DMS 273 (cell line): ENCODE data around the gene SPATA7.
A peak's percentile ranks its signal among the peaks of the same experiment; 100 is the strongest.
"Not testable (repeated sequence)": the region's sequence is repeated elsewhere in the genome, so short reads cannot be mapped to it uniquely, and the experiment has no call there.

ENCODE experiments used
- DNase-seq: peaks from one replicate; lab custom pipeline; 2025; ENCODE audit not compliant: unreplicated experiment; lab: John Stamatoyannopoulos, UW

Gene SPATA7, protein sequence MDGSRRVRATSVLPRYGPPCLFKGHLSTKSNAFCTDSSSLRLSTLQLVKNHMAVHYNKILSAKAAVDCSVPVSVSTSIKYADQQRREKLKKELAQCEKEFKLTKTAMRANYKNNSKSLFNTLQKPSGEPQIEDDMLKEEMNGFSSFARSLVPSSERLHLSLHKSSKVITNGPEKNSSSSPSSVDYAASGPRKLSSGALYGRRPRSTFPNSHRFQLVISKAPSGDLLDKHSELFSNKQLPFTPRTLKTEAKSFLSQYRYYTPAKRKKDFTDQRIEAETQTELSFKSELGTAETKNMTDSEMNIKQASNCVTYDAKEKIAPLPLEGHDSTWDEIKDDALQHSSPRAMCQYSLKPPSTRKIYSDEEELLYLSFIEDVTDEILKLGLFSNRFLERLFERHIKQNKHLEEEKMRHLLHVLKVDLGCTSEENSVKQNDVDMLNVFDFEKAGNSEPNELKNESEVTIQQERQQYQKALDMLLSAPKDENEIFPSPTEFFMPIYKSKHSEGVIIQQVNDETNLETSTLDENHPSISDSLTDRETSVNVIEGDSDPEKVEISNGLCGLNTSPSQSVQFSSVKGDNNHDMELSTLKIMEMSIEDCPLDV

DNA sequence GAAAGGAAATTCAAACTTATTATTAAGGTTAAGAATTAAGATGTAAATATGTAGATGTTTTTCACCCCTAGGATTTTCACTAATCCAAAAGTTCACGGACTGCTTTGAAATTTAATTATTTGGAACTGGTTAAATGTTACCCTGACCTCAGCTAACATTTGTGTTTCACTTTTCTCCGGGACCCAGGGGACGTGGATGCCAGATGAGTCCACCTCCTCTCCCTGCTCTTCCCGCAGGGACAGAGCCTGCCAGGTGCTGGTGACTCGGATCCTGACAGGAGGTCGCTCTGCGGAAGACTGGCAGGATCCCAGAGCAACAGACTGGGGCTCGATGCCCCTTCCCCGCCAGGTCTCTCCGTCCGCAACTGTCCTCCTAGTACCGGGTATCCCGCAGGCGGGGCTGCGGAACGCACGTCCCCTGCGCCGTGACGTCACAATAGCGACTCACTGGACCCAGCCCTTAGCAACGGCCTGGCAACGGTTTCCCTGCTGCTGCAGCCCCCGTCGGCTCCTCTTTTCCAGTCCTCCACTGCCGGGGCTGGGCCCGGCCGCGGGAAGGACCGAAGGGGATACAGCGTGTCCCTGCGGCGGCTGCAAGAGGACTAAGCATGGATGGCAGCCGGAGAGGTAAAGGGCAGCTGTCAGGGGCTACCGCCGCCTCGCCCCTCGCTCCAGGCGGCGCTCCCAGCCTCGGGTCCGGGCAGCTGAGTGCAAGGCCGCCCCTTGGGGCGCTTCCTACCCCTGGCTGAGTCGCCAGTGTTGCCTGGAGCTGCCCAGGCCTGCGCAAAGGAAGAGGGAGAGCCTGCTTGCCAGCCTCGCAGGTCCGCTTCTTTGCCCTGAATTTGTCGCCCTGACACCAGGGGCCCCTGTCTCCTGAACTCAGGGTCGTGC, at the start of gene SPATA7:
Gene SPATA7, plus strand, starts transcription at position 446 of the 890 bp plus-strand sequence. Its CDS starts 162 bp downstream, at position 608.
- DNase-seq: peak; percentile 96

DNA sequence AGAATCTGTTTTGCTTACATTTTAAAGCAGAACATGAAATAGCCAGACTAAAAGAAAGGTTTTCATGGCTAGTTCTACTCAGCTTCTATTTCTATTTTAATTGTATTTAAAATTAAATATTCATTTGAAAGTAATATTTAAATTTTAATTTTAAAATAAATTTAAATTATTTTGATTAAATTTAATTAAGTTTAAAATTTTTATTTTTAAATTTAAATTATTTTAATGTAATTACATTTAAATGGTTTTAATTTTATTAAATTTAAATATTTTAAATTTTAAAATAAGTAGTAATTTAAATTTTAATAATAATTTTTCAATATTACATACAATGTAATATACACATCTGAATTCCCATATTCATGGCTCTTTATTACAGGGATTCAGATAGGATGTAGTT, 45.1 kb upstream of the SPATA7 start:
- no peak for DNase-seq

DNA sequence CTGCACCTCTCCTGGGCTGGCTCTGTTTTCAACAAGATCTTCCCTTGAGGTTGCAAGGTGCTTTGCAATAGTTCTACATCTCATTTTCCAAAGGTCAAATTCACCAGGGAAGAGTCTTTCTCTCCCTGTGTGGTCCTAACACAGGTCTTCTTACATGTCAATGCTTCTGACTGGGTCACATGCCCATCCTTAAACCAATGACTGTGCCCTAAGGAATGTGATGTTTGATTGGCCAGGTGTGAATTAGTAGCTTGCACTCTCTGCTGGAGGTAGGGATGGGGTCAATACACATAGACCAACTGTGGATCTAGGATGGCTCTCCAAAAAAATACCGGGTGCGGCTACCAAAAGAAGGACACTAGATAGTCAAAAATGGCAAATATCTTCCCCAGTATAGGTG, 42.5 kb upstream of the SPATA7 start:
- no peak for DNase-seq

DNA sequence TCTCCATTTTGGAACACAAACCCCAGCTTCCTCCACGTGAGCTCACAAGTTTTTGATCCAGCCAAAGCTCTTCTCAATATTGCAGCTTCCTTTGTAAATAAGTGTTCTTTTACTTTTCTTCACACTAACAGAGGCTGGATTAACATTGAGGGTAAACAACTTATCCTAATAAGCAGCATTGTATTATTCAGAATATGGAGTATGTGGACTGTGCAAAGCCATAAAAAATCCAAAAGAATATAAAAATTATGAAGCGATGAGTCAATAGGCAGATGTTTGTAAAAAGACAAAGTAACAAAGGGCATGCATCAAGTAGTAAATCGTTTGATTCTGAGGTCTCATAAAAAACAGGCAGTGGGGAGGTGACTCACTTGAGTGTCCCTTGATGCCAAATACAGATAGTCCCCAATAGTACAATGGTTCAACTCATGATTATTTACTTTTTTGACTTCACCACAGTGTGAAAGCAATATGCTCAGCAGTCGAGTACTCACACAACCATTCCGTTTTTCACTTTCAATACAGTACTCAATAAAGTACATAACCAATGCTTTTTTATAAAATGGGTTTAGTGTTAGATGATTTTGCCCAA, 39.3 kb upstream of the SPATA7 start:
- no peak for DNase-seq

DNA sequence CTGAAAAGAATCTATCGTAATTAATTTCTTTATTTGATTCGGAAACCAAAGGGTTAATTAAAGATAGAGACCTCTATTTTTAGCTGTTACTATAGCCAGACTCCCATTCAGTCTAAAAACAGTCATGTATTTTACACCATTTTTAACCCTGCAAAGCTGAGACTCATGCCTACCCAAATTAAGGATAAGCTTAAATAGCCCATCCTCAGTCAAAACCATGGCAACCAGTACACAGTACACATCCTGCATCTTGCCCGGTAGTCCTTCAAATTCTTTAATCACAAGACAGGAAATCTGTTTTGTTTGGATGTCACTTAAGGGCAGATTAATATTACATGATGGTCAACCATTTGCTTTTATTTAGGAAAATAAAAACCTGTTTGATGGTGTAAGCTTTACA, 36.9 kb upstream of the SPATA7 start:
- DNase-seq: no peak

DNA sequence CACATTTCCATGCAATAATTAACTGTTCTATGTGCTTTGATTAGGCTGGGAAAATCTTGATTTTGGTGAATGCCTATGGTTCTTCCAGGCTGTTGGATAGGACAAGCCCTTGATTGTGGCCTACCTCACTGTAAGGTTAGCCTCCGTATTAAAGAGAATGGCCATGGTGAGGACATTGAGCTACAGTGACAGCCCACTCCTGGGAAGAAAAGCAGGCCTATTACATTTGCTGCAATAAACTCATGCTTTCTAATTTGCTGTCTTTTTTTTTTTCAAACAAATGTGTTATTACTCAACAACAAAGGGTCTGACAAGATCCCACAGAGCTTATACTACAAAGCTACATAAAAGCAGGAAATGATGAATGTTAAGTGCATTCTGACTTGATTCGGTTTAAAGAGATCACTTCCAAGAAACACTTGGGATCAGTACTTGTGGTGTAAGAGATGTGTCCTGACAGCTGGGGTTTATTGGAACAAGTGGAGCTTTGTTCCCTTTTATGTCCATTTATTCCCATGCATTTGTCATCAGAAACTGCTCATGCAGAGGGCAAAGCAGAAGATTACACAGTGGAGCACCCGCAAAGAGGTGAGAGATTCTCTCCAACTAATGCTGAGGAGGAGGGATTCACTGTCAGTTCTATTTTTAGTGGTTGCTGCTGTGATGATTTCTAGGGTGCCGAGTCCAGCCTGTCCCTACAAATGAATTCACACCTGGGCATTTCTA, 33.3 kb upstream of the SPATA7 start:
- no peak for DNase-seq

DNA sequence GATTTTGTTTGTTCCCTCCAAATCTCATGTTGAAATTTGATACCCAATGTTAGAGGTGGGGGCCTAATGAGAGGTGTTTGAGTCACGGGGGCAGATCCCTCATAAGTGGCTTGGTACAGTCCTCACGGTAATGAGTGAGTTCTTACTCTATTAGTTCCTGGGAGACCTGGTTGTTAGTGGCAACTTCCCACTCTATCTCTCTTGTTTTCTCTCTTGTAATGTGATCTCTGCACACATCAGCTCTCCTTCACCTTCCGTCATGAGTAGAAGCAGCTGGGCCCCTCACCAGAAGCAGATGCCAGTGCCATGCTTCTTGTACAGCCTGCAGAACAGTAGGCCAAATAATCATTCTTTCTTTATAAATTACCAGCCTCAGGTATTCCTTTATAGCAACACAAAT, 32.8 kb upstream of the SPATA7 start:
- peak; percentile 12 for DNase-seq

DNA sequence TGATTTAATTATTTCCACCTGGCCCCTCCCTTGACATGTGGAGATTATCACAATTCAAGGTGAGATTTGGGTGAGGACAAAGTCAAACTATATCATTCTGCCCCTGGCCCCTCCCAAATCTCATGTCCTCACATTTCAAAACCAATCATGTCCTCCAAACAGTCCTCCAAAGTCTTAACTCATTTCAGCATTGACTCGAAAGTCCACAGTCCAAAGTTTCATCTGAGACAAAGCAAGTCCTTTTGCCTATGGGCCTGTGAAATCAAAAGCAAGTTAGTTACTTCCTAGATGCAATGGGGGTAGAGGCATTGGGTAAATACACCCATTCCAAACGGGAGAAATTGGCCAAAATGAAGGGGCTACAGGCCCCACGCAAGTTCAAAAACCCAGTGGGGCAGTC, 31.1 kb upstream of the SPATA7 start:
- DNase-seq: no peak

DNA sequence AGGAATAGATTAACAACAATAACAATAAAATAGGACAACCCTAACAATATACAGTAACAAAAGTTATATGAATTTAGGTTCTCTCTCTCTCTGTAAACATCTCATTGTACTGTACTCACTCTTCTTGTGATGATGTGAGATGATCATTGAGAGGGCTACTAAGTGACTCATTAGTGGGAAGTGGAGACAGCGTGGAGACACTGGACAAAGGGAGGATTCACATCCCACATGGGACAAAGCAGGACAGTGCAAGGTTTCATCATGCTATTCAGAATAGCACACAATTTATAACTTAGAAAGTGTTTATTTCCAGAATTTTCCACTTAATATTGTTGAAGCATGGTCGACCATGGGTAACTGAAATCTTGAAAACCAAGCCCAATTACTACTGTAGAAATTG, 26.0 kb upstream of the SPATA7 start:
- DNase-seq: no peak

DNA sequence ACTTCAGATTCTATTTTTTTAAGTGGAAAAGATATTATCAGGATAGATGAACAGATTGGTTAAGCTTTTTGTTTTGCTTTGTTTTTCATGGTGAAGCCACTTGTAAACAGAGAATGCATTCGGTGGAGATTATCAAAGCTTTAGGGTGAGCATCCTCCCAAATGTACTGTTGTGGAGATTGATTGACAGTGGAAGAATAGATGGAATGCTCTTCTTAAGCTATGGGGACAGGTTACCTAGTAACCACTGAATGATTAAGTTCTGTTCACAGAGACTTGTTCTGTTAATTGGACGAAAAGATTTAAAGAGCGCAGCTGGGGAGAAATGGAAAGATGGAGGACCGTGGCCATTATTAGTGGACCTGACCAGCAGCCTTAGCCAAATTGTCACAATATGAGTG, 21.8 kb upstream of the SPATA7 start:
- DNase-seq: no peak

DNA sequence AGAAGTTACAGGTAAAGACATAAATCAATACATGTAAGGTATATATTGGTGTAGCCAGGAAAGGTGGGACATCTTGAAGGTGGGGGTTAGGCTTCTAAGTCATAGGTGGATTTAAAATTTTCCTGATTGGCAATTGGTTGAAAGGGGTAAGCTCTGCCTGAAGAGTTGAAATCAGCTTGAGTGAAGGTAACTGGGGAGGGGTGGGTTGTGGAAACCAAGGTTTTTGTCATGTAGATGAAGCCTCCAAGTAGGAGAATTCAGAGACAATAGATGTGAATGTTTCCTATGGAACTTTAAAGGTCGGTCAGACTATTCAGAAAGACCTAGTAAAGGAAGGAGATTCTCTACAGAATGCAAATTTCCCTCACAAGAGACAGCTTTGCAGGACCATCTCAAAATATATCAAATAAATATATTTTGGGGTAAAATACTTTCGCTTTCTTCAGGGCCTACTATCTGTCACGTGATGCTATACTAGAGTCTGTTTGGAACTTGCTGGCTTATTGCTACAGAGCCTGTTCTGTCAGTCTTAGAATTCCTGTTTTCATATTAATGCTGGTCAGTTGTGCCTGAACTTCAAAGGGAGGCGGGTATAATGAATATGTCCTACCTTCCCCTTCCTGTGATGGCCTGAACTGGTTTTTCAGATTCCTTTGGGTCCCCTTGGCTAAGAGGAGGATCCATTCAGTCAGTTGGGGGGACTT, 20.6 kb upstream of the SPATA7 start:
- no peak for DNase-seq

DNA sequence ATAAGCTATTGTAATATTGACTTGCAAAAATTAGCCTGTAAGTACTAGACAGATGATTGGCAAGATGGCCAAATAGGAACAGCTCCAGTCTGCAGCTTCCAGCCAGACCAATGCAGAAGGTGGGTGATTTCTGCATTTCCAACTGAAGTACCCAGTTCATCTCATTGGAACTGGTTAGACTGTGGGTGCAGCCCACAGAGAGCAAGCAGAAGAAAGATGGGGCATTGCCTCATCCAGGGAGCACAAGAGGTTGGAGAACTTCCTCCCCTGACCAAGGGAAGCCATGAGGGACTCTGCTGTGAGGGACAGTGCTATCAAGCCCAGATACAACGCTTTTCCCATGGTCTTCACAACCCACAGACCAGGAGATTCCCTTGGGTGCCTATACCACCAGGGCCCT, 16.0 kb upstream of the SPATA7 start:
- no peak for DNase-seq

DNA sequence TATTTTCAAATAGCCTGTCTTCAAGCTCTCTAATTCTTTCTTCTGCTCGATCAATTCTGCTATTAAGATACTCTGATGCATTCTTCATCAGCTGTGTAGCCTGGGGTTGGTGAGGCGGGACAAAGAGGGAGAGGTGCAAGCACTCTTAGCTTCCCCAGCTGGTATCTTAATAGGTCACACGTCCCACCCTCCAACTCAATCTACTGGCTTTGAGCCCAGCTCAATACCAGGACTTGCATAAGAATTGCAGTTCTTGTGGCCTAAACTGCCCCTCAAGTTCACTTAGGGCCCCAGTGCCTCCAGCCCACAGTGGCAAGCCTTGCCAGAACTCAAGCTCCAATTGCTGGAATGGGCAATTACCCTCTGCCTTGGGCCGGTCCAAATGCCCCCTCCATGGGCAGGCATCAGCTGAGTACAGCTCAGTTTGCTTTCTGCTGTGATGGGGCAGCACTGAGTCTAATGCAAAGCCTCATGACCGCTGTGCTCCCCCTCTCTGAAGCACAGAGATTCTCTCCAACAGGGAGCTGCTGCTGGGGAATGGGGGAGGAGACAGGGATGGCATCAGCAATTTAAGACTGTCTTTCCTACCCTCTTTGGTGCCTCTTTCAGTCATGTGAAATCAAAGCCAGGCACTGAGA, 5.6 kb upstream of the SPATA7 start:
- DNase-seq: no peak

DNA sequence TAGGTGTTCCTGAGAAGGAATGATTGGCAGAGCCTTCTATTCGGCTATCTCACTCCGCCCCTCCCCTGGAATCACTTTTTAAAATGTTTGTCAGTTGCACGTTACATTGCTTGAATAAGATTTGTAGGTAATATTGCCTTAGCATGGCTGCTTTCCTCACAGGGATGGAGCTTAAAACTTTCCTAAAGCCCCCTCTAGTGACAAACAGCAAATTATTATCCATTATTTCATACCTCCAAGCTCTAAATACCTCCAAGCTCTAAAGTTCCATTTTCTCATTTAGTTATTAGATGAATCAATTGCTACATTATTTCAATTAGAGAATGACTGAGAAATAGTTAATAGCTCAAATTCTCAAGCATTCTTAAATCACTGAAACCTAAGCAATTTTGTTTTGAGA, 5.1 kb upstream of the SPATA7 start:
- DNase-seq: peak; percentile 19

DNA sequence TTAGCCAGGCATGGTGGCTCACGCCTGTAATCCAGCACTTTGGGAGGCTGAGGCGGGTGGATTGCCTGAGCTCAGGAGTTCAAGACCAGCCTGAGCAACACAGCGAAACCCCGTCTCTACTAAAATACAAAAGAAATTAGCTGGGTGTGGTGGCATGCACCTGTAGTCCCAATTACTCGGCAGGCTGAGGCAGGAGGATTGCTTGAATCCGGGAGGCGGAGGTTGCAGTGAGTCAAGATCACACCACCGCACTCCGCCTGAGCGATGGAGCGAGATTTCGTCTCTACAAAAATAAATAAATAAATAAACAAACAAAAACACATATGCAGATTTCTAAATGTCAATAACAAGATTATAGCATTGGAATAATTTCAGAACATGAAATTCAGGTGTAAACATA, 3.8 kb upstream of the SPATA7 start:
- DNase-seq: not testable (repeated sequence)

DNA sequence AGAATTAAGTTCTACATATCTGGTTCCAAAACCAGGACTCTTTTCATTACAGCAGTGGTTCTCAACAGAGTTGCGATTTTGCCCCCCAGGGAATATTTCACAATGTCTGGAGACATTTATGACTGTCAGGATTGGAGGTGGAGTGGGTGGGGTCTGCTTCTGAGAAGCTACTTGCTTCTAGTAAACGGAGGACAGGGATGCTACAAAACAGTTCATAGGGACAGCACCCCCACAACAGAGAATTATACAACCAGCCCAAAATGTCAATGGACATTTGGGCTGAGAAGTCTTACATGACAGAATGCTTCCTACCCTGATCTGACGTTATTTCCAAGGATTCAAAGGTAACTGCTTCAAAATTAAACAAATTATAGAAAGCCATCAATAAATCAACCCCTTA, 739 bp upstream of the SPATA7 start:
- peak; percentile 31 for DNase-seq

DNA sequence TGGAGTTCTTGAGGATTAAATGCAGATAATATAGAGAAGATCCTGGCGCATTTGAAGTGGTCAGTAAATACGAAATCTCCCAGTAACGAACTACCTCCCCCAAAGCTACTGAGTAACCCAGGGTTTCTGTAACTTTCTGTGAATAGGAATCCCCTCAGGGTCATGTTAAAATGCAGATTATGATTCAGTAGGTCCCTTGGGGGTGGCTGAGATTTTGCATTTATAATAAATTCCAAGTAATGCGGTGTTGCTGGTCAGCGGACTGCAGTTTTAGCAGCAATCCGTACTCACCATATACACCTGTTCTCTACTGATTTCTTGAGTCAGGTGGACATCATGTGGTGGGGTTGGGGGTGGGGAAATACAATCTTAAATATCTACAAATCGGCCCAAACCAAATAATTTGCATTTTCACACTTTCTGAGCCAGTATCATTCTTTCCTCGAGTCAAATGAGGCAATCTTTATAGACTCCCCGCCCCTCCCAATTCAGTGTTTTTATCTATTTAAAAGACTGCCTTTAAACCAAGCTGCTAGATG, 868 bp downstream of the SPATA7 start:
- peak; percentile 25 for DNase-seq

DNA sequence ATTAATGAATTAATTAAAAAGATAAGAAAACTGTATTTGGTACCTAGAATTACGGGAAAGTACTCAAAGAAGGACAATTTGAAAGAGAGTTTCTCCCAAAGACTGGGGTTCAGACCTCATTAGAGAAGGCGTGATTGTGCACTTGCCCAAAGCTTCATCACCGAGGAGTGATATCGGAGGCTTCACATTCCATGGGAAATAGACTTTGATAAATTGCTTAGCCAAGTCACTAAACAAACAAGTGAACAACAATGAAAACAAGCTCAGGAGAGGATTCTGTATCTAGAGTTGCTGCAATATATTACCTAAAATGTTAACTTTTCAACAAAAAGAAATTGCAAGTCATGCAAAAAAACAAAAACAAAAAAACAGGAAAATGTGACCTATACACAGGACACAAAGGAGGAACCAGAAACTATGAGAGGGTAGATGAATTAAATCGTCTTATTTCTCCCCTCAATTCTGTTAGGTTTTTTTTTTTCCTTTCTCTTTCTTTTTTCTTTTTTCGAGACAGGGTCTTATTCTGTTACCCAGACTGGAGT, 3.4 kb downstream of the SPATA7 start:
- DNase-seq: no peak

DNA sequence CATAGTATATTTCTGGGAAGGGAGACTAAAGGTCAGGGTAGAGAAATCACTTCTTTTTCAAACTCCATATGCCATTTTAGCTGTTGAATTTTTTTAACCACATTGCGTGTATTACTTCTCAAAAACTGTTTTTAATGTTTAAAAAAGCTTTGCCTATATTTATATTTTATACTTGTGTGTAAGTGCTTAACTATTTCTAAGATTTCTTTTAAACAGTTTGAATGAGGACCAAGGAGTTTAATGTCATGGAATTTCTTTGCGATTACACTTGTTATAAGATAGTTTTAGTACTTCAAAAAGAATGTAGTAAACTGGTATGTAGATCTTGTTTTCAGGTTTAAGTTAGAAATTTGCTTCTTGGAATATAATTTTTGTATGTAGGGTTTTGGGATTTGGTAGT, 7.2 kb downstream of the SPATA7 start:
- no peak for DNase-seq
